ENCODE measurements around the gene NTM.

The NTM gene

GRCh38 chr11:131446590-131447275 lies 76.3 kb downstream of the NTM start:
- no peak for TF ChIP-seq CTCF (conservative IDR thresholded peaks at IDR 0.05)

GRCh38 chr11:131447277-131447815 lies 76.9 kb downstream of the NTM start:
- H3K27ac ChIP-seq: no peak overlapping the region
- no peak for TF ChIP-seq CTCF (conservative IDR thresholded peaks at IDR 0.05)

More at GRCh38 chr11:131446590-131447275, 76.3 kb downstream of the NTM start:
- no peak overlapping the region for H3K27ac ChIP-seq

- no peak for TF ChIP-seq CTCF (conservative IDR thresholded peaks at IDR 0.05)
- H3K27ac ChIP-seq: no peak overlapping the region
Observed at GRCh38 chr11:131447898-131448297, 77.5 kb downstream of the NTM start.

- H3K27ac ChIP-seq: no peak overlapping the region
- TF ChIP-seq CTCF (conservative IDR thresholded peaks at IDR 0.05): no peak
Observed at GRCh38 chr11:131449036-131450019, 78.9 kb downstream of the NTM start.

- H3K27ac ChIP-seq: no peak overlapping the region
- TF ChIP-seq CTCF (conservative IDR thresholded peaks at IDR 0.05): no peak
Observed at GRCh38 chr11:131454490-131454889, 84.1 kb downstream of the NTM start.

GRCh38 chr11:131454989-131455388 lies 84.6 kb downstream of the NTM start:
- no peak for TF ChIP-seq CTCF (conservative IDR thresholded peaks at IDR 0.05)
- H3K27ac ChIP-seq: no peak overlapping the region

Data from VCaP (cell line).